Panc1 (cell line): Measurements from ENCODE around the gene ZNF135. TPM values are rescaled to one million over a fixed set of nuclear protein-coding genes. Genes with fewer than 3 reads are reported as not detected.

Experiments
- ATAC-seq: fragments of 200-7000 bp; cut with Tn5 transposase; 2 replicates; pipeline ENCODE4 v1.9.1; 2020; ENCODE audit warnings: mild to moderate bottlenecking, moderate library complexity
- BruUV-seq: library from RNA; stranded (reverse); fragments of 400-500 nt; replicated peaks from 2 replicates; lab custom pipeline; 2021; lab: Mats Ljungman, UMichigan
- CTCF ChIA-PET: fragments of 300-600 bp; sonication (Branson Sonifier 250); formaldehyde crosslinking; loops from one replicate; lab custom pipeline; 2022; ENCODE audit warnings: antibody characterized with exemption; lab: Charles Lee
- POLR2A ChIA-PET: fragments of 300-600 bp; sonication (Branson Sonifier 250); formaldehyde crosslinking; loops from one replicate; lab custom pipeline; 2022; ENCODE audit warnings: antibody characterized with exemption; lab: Charles Lee
- DNase-seq: peaks from one replicate; pipeline ENCODE4 v3.0.0-alpha.2; 2010; ENCODE audit warnings: low read depth, low spot score
- H3K27ac ChIP-seq: 2 replicates; pipeline ENCODE4 v1.5.1; 2011; ENCODE audit warnings: mild to moderate bottlenecking, low read length, inconsistent platforms
- H3K27me3 ChIP-seq: fragments of 200-500 bp; sonication (Bioruptor generic); 2 replicates; pipeline ENCODE4 v1.6.0; 2014; ENCODE audit warnings: low read length, inconsistent platforms; ENCODE audit not compliant: control insufficient read depth, insufficient read depth
- H3K36me3 ChIP-seq: fragments of 200-500 bp; sonication (Bioruptor generic); 2 replicates; pipeline ENCODE4 v1.5.1; 2014; ENCODE audit warnings: inconsistent platforms, mild to moderate bottlenecking, low read length, moderate library complexity; ENCODE audit not compliant: control insufficient read depth, insufficient read depth
- H3K4me1 ChIP-seq: 2 replicates; pipeline ENCODE4 v1.5.1; 2011; ENCODE audit warnings: inconsistent platforms, mild to moderate bottlenecking, low read length, moderate library complexity; ENCODE audit not compliant: control insufficient read depth, insufficient read depth
- H3K4me3 ChIP-seq, 2 experiments: 2 replicates each; pipeline ENCODE4 v1.5.1; 2011 to 2012; ENCODE audit warnings: low read depth in 2 of 2, low read length in 2 of 2, mild to moderate bottlenecking in 2 of 2, inconsistent platforms in 1 of 2, moderate library complexity in 1 of 2
- H3K9me3 ChIP-seq: fragments of 200-500 bp; sonication (Bioruptor generic); 2 replicates; pipeline ENCODE4 v1.5.1; 2014; ENCODE audit warnings: low read depth, mild to moderate bottlenecking, inconsistent platforms, low read length, moderate library complexity; ENCODE audit not compliant: control insufficient read depth, insufficient read depth
- POLR2AphosphoS5 ChIP-seq: IDR thresholded peaks from 2 replicates; pipeline ENCODE4 v1.6.1; 2012; ENCODE audit warnings: mild to moderate bottlenecking, low read depth, low read length, moderate library complexity
- SIN3A ChIP-seq: IDR thresholded peaks from 2 replicates; pipeline ENCODE4 v1.6.1; 2012; ENCODE audit warnings: low read depth, mild to moderate bottlenecking, low read length, moderate library complexity, borderline replicate concordance; ENCODE audit not compliant: insufficient read depth
- TCF7L2 ChIP-seq: IDR thresholded peaks from 2 replicates; pipeline ENCODE4 v1.6.1; 2011; ENCODE audit warnings: mild to moderate bottlenecking, low read depth, low read length, inconsistent platforms
- in situ Hi-C: cut with HindIII; loops from 2 replicates; pipeline ENCODE4 v1.10.0; 2016; ENCODE audit warnings: low sequenced_read_pairs, low pct_unique_long_range_greater_than_20kb
- intact Hi-C: fragments of 100-400 bp; cut with micrococcal nuclease; formaldehyde crosslinking; loops from one replicate; pipeline ENCODE4 v1.10.0; 2022; ENCODE audit not compliant: unreplicated experiment
- total RNA-seq: library from RNA; stranded (reverse); gene quantifications from one replicate; pipeline ENCODE4 v1.2.1, GENCODE V29; 2021; ENCODE audit not compliant: unreplicated experiment
- TF ChIP-seq, protein P1 (sequence below), 2 experiments: IDR thresholded peaks; 2 replicates each; pipeline ENCODE4 v1.6.1; 2011 to 2012; ENCODE audit warnings: low read depth in 2 of 2, control low read depth in 1 of 2, low read length in 1 of 2, mild to moderate bottlenecking in 1 of 2, moderate library complexity in 1 of 2; ENCODE audit not compliant: insufficient read depth in 1 of 2
- TF ChIP-seq, protein P2 (sequence below): fragments of 450-650 bp; IDR thresholded peaks from 2 replicates; pipeline ENCODE4 v1.5.1; 2017; ENCODE audit warnings: mild to moderate bottlenecking

ZNF135 gene
- total RNA-seq, 1 experiment from 2014 or later, result not detected

DNA sequence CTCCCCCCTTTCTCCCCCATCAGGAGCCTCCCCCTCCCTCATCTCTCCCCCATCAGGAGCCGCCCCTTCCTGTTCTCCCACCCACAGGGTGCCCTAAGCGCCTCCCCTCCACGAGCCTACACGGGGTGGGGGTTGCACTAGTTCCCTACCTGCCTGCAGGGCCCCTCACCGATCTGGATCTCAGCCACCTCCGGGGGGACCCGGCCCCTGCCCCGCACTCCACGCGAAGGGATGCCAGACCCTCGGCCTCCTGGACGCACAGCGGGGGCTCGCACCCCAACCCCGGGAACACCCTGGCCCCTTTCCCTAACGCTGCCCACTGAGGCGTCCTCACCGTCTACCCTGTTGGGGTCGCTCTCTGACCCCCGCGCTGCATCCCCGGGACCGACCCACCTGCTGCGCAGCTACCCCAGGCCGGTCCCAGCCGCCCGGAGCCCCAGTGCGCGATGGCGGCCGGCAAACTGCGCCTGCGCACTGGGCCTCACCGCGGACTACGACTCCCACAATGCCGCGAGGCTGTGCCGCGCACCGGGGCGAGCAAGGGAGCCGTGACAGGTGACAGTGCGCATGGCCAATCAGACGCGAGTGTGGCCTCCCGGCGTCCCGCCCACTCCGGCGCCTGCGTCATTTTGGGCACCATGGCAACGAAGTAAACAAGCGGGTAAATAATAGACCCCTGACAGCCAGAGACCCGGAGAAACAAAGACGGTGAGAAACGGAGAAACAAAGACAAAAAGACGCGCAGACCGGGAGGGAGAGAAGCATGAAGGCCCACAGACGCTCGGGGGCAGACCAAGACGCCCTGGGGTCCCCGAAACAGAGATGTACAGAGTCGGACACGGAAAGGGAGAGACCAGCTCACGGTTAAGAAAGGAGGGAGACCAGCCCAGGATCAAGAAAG lies 38.9 kb downstream of the ZNF135 start, which contains the start of gene ZSCAN18:
Gene ZSCAN18, minus strand, starts transcription at position 451 of the 901 bp plus-strand sequence. CDS start 7,964 bp downstream, outside the sequence.
- Histone ChIP-seq H3K27ac (no peak within 1 kb of the TSS), H3K36me3 (no peaks in the 10 kb centered on the region), H3K4me3 (peak within 1 kb of the TSS in 1 of 2 experiments; percentile 30; a peak in 1 of 4 replicates), H3K4me1 (no peaks in the 10 kb centered on the region), H3K9me3 (no peaks in the 10 kb centered on the region; the same call in 1 of the 2 replicates), H3K27me3 (no peaks in the 10 kb centered on the region)
- intact Hi-C loops, result no loop called here
- TF ChIP-seq, protein P1, sequence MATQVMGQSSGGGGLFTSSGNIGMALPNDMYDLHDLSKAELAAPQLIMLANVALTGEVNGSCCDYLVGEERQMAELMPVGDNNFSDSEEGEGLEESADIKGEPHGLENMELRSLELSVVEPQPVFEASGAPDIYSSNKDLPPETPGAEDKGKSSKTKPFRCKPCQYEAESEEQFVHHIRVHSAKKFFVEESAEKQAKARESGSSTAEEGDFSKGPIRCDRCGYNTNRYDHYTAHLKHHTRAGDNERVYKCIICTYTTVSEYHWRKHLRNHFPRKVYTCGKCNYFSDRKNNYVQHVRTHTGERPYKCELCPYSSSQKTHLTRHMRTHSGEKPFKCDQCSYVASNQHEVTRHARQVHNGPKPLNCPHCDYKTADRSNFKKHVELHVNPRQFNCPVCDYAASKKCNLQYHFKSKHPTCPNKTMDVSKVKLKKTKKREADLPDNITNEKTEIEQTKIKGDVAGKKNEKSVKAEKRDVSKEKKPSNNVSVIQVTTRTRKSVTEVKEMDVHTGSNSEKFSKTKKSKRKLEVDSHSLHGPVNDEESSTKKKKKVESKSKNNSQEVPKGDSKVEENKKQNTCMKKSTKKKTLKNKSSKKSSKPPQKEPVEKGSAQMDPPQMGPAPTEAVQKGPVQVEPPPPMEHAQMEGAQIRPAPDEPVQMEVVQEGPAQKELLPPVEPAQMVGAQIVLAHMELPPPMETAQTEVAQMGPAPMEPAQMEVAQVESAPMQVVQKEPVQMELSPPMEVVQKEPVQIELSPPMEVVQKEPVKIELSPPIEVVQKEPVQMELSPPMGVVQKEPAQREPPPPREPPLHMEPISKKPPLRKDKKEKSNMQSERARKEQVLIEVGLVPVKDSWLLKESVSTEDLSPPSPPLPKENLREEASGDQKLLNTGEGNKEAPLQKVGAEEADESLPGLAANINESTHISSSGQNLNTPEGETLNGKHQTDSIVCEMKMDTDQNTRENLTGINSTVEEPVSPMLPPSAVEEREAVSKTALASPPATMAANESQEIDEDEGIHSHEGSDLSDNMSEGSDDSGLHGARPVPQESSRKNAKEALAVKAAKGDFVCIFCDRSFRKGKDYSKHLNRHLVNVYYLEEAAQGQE (IDR thresholded peaks at IDR 0.05; ENCODE audit: insufficient read depth in 1 of 2, low read depth in 2 of 2, low read length in 1 of 2), result no peak
- TF ChIP-seq TCF7L2 (no peak), SIN3A (no peak), POLR2AphosphoS5 (no peak)
- TF ChIP-seq, protein P2, sequence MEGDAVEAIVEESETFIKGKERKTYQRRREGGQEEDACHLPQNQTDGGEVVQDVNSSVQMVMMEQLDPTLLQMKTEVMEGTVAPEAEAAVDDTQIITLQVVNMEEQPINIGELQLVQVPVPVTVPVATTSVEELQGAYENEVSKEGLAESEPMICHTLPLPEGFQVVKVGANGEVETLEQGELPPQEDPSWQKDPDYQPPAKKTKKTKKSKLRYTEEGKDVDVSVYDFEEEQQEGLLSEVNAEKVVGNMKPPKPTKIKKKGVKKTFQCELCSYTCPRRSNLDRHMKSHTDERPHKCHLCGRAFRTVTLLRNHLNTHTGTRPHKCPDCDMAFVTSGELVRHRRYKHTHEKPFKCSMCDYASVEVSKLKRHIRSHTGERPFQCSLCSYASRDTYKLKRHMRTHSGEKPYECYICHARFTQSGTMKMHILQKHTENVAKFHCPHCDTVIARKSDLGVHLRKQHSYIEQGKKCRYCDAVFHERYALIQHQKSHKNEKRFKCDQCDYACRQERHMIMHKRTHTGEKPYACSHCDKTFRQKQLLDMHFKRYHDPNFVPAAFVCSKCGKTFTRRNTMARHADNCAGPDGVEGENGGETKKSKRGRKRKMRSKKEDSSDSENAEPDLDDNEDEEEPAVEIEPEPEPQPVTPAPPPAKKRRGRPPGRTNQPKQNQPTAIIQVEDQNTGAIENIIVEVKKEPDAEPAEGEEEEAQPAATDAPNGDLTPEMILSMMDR, result no peak
- CTCF ChIA-PET, result no interaction called here
- ATAC-seq (no peak), DNase-seq (no peak)
- in situ Hi-C loops, result no loop called here
- POLR2A ChIA-PET, result no interaction called here
- BruUV-seq, result no TSS peak

DNA sequence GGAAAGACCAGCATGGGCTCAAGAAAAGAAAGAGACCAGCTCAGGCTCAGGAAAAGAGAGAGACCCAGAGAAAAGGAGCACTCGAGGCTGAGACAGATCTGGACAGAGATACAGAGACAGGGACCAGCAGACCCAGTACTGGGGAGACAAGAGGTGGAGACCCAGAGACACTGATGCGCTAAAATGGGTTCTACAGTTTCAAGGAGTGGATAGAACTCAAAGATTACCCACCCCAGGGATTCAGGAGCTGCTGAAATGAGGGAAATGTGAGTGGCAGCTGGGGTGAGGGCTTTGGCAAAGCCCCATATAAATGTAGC lies 39.6 kb downstream of the ZNF135 start:
- ChIA-PET POLR2A (no interaction called here), CTCF (no interaction called here)
- in situ Hi-C loops, result no loop called here
- no TSS peak for BruUV-seq
- H3K4me3 ChIP-seq, result peak overlapping the region in 1 of 2 experiments; percentile 11; a peak in 1 of 4 replicates
- ATAC-seq (no peak), DNase-seq (no peak)
- intact Hi-C loops, result no loop called here
- no peak overlapping the region for H3K27ac ChIP-seq
- H3K27me3 ChIP-seq, result no peaks in the 10 kb centered on the region
- no peaks in the 10 kb centered on the region for H3K4me1 ChIP-seq
- H3K9me3 ChIP-seq, result peaks cover 6% of the 10 kb centered on the region; the same call in 1 of the 2 replicates
- no peaks in the 10 kb centered on the region for H3K36me3 ChIP-seq
- TF ChIP-seq, protein P2, result no peak
- TF ChIP-seq, protein P1 (IDR thresholded peaks at IDR 0.05; ENCODE audit: insufficient read depth in 1 of 2, low read depth in 2 of 2, low read length in 1 of 2), result no peak
- no peak for TF ChIP-seq TCF7L2
- no peak for TF ChIP-seq POLR2AphosphoS5
- TF ChIP-seq SIN3A, result no peak
